Muscle of back (tissue), 11 donors: ENCODE measurements around the gene PTGFRN. TPM values are rescaled to one million over a fixed set of nuclear protein-coding genes. Genes with fewer than 3 reads are reported as not detected.
A peak's percentile ranks its signal among the peaks of the same experiment; 100 is the strongest.

Experiments used
- DNase-seq, 3 donors: peaks; one replicate each; pipeline versions ENCODE4 v3.0.0 to v3.0.0-alpha.2; 2013
- polyA plus RNA-seq, 10 donors: library from polyadenylated mRNA; unstranded; fragments of 120-200 nt; gene quantifications; one replicate each; pipeline ENCODE4 v1.2.1, GENCODE V29; 2013; ENCODE audit not compliant: insufficient read length in 10 of 10

The PTGFRN gene
- polyA plus RNA-seq, 10 donors = 84.6 to 151 (median 128) TPM

DNA sequence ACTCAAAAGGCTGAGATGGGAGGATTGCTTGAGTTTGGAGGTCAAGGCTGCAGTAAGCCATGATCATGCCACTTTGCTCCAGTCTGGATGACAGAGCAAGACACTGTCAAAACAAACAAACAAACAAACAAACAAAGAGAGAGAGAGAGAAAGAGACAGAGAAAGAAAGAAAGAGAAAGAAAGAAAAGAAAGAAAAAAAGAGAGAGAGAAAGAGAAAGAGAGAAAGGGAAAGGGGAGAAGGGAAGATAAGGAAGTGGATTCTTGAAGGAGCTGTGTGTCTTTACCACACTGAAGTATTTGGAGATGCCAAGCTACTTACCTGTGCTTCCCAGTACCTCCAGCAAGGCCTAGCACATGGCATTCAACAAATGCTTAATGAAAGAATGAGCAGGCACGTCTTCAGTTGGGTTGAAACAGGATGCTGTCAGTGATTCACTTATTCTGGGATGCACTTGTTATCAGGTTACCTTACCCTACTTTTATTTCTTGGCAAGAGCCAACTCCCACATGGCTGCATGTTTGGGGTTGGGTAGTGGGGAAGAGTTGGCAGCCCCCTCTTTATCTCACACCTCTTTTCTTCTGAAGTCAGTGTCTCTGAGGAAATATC, 120.7 kb downstream of the PTGFRN start:
- no peak for DNase-seq

DNA sequence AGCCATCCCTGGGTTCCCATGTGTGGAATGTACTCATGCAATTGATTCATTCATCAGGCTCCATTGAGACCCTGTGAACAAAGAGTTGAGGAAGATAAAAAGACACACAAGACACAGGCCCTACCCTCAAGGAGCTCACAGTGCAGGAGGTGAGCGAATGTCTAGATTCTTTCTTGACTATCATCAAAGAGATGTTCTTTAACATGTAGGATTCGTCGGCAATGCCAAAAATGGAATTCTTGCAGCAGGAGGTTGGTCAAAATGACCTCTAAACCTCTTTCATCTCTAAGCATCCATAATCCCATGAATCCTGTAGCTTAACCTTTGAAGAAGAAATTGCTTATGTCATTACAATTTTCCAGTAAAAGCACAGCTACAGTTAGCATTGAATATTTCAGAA, 122.5 kb downstream of the PTGFRN start:
- no peak for DNase-seq

DNA sequence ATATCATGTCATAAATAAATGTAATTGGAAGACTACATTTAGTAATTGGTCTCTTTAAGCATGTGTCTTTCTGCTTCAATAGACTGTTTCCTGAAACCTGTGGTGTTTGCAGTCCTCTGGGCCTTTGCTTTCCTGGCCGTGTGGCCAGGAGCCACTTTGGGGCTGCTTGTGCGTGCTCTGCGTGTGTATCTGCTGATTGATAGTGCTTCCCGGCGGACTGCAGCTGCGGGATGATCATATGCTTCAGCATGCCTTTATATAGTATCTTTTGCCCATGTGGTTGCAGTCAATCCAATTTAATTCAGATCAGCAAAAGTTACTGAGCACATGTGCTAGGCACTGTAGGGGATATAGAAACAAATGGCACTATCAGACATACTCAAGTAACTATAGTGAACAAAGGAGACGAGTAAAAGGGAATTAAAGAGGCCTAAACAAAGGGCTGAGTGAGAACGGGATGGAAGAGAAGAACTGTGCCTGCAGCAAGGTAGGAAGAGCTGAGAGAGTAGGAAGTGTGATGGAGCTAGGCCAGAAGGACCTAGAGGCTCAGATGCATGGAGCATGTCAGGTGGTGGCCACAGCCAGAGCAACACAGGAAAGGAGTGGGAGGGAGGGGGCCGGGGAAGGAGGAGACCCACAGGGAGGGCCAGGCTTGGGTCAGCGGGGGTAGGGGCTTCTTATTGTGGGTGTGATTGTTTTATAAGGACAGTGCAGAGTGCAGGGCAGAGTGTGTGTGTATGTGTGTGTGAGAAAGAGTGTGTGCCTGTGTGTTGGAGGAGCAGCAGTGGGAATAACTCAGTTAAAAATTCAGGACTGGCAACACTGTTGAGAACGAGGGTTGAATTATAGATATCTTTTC, 123.2 kb downstream of the PTGFRN start:
- peak in 2 of 3 donors; percentile 33 to 73 for DNase-seq

DNA sequence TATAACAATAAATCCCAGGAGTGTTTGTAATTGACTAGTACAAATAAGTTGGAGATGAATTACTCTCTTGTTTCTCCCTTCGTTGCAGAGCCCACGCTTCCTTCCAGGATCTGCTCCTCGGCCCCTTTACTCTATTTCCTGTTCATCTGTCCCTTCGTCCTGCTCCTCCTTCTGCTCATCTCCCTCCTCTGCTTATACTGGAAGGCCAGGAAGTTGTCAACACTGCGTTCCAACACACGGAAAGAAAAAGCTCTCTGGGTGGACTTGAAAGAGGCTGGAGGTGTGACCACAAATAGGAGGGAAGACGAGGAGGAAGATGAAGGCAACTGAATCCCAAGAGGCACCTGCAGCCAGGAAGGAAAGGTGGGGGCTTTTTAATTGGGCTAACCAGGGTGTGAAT, 124.1 kb downstream of the PTGFRN start:
- DNase-seq = peak in 1 of 3 donors; percentile 65

DNA sequence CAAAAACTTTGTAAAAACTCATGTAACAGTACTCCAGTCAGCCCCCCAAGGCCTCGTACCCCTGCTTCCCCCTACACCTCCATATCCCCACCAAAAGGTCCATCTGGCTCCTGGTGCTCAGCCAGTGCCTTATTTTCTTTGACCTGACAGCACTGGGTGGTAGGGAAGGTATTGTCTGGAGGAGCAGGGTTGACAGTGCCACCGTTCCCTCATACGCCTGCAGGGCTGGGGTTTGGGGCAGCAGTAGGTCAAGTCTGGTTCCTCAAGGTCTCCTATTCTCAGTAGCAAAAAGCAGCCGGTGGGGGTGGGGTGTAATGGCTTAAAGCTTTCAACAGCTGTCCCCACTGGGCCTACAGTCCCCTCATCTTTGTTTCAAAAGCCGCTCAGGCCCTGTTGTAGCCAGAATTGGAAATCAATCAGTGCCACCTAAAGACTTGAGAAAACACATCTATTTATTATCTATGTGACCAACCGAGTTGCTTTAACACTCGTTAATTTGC, 125.1 kb downstream of the PTGFRN start:
- no peak for DNase-seq

DNA sequence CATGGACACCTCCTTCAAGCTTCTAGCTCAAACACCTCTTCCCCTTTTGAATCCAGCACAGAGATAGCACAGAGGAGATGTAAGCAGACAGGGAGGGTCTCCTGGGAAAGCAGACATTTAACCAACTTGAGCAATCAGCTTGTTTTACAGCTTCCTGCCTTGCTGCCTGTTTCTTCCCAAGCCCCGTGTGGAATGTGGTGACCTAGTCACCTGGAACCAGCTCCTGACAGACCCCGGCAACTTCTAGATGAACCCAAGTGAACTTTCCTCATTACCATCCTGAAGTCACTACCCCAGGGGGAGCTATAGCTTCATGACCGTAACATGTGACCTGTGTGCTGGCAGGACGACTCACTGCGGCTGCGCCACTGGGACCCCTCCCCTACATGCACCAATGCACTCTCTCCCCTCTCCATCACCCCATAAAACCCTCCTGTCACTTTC, 126.3 kb downstream of the PTGFRN start:
- DNase-seq = no peak

DNA sequence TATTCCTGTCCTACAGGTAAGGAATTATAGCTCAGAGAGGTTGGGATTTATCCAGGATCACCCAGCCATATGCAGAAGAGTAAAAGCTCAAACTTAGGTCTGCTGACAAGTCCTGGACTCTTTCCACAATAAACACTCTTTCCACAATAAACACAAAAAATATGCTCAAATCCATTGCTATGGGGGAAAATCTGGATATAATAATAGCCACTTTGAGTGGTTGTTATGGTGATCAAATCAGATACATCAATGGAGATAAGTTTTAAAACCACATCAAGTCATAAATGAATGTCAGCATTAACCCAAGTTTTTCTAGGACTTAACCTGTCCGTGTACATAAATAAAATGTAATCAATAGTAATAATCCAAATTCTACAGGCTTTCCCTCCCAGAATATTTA, 128.1 kb downstream of the PTGFRN start:
- no peak for DNase-seq

DNA sequence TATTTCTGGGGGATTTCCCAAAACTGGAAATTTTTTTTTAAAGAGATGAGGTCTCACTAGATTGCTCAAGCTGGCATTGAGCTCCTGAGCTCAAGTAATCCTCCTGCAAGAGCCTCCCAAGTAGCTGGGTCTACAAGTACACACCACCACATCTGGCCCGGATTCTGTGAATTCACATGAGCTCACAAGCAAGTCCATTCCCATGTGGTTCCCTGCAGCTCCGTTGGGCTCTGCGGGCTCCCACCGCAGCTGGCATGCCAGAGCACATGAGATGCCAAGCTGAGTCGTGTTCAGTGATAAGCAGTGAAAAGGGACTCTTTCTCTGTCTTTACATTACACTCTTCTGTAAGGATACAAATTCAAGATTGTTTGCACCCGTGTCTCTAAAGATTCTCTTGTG, 128.5 kb downstream of the PTGFRN start:
- DNase-seq = no peak

Other genes with a start within 250 kb of the PTGFRN start
- 10 to 100 TPM; 15.4 to 52.1 (median 29.9) TPM for gene IGSF3, start 242.2 kb upstream of the PTGFRN start, polyA plus RNA-seq
- gene CD2, start 155.5 kb upstream of the PTGFRN start, polyA plus RNA-seq = 10 to 100 TPM in 1 of 10 donors, 1 to 10 TPM in 1, under 1 TPM in 8; 0.17 to 10.1 (median 0.56) TPM
- 1 to 10 TPM; 4.1 to 7.8 (median 6.3) TPM for gene CD101, start 91.8 kb downstream of the PTGFRN start, polyA plus RNA-seq
- 10 to 100 TPM in 7 of 10 donors, 1 to 10 TPM in 3; 7.4 to 16.4 (median 12.7) TPM for gene TTF2, start 150.4 kb downstream of the PTGFRN start, polyA plus RNA-seq
- gene TRIM45, start 211.8 kb downstream of the PTGFRN start, polyA plus RNA-seq = 10 to 100 TPM; 12.4 to 24.9 (median 19.5) TPM